SK-N-SH treated with all-trans-retinoic acid at 6 μM for 48 hours (cell line): ENCODE results near the gene NSD2.

Experiments
- BACH2 ChIP-seq: fragments of 250-450 bp; sonication (Bioruptor Pico); IDR thresholded peaks from 2 replicates; pipeline ENCODE4 v1.9.0; 2021; ENCODE audit warnings: mild to moderate bottlenecking, borderline replicate concordance
- CSDC2 ChIP-seq: fragments of 250-450 bp; sonication (Bioruptor Pico); IDR thresholded peaks from 2 replicates; pipeline ENCODE4 v1.5.0; 2020; ENCODE audit warnings: mild to moderate bottlenecking, moderate library complexity
- ESRRG ChIP-seq: fragments of 250-450 bp; sonication (Bioruptor Pico); IDR thresholded peaks from 2 replicates; pipeline ENCODE4 v1.6.1; 2021; ENCODE audit warnings: mild to moderate bottlenecking
- ISL1 ChIP-seq: fragments of 250-450 bp; sonication (Bioruptor Pico); IDR thresholded peaks from 2 replicates; pipeline ENCODE4 v2.1.2; 2022; ENCODE audit warnings: mild to moderate bottlenecking, moderate library complexity
- PPARA ChIP-seq: fragments of 250-450 bp; sonication (Bioruptor Pico); IDR thresholded peaks from 2 replicates; pipeline ENCODE4 v1.5.0; 2020; ENCODE audit warnings: mild to moderate bottlenecking, borderline replicate concordance
- RARB ChIP-seq: fragments of 250-450 bp; sonication (Bioruptor Pico); IDR thresholded peaks from 2 replicates; pipeline ENCODE4 v1.8.0; 2021; ENCODE audit warnings: mild to moderate bottlenecking, moderate library complexity
- SNAI2 ChIP-seq: fragments of 250-450 bp; sonication (Bioruptor Pico); IDR thresholded peaks from 2 replicates; pipeline ENCODE4 v1.5.0; 2020; ENCODE audit warnings: mild to moderate bottlenecking, moderate library complexity
- ZFP30 ChIP-seq: fragments of 450-650 bp; formaldehyde crosslinking; IDR thresholded peaks from 2 replicates; pipeline ENCODE4 v1.5.0; 2022; ENCODE audit warnings: mild to moderate bottlenecking, moderate library complexity
- ZNF565 ChIP-seq: fragments of 450-650 bp; formaldehyde crosslinking; conservative IDR thresholded peaks from 2 replicates; pipeline ENCODE4 v1.5.0; 2020; ENCODE audit warnings: low read depth, mild to moderate bottlenecking, moderate library complexity
- ZNF8 ChIP-seq: fragments of 450-650 bp; formaldehyde crosslinking; IDR thresholded peaks from 2 replicates; pipeline ENCODE4 v1.5.0; 2020; ENCODE audit warnings: mild to moderate bottlenecking, moderate library complexity
- TF ChIP-seq, protein P1 (sequence below): fragments of 250-450 bp; sonication (Bioruptor Pico); IDR thresholded peaks from 2 replicates; pipeline ENCODE4 v1.5.1; 2020; ENCODE audit warnings: low read depth, mild to moderate bottlenecking, moderate library complexity
- TF ChIP-seq, protein P2 (sequence below): fragments of 250-450 bp; sonication (Bioruptor Pico); IDR thresholded peaks from 2 replicates; pipeline ENCODE4 v1.8.0; 2020; ENCODE audit warnings: mild to moderate bottlenecking, moderate library complexity, borderline replicate concordance
- TF ChIP-seq, protein P3 (sequence below): fragments of 250-450 bp; sonication (Bioruptor Pico); IDR thresholded peaks from 2 replicates; pipeline ENCODE4 v1.8.0; 2021; ENCODE audit warnings: low read depth, mild to moderate bottlenecking, moderate library complexity, borderline replicate concordance

DNA sequence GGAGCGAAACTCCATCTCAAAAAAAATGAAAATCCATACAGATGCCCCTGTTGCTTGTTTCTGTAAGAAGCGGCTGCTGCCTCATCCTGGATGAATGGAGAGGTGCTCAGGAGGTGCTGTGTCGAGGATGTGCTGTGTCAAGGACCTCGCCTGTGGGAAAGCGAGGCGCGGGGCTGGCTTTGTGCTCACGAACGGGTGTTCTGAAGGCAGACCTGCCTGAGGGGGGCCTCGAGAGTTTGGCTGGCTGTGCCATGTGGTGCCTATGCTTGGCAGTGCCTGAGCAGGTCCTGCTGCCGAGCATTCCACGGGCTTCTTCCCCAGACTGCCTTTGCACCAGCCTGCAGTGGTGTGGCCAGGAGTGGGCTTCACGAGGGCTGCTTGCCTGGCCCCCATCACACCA, 61.5 kb downstream of the NSD2 start:
- TF ChIP-seq ZNF565 (CRISPR knock-in tag) (no peak), ZFP30 (no peak), ESRRG (CRISPR knock-in tag) (no peak), BACH2 (CRISPR knock-in tag) (no peak), RARB (no peak), SNAI2 (CRISPR knock-in tag) (no peak), PPARA (CRISPR knock-in tag) (no peak), ZNF8 (no peak), ISL1 (CRISPR knock-in tag) (no peak), CSDC2 (CRISPR knock-in tag) (no peak)
- TF ChIP-seq, protein P1, sequence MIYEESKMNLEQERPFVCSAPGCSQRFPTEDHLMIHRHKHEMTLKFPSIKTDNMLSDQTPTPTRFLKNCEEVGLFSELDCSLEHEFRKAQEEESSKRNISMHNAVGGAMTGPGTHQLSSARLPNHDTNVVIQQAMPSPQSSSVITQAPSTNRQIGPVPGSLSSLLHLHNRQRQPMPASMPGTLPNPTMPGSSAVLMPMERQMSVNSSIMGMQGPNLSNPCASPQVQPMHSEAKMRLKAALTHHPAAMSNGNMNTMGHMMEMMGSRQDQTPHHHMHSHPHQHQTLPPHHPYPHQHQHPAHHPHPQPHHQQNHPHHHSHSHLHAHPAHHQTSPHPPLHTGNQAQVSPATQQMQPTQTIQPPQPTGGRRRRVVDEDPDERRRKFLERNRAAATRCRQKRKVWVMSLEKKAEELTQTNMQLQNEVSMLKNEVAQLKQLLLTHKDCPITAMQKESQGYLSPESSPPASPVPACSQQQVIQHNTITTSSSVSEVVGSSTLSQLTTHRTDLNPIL (CRISPR knock-in tag): no peak
- TF ChIP-seq, protein P2, sequence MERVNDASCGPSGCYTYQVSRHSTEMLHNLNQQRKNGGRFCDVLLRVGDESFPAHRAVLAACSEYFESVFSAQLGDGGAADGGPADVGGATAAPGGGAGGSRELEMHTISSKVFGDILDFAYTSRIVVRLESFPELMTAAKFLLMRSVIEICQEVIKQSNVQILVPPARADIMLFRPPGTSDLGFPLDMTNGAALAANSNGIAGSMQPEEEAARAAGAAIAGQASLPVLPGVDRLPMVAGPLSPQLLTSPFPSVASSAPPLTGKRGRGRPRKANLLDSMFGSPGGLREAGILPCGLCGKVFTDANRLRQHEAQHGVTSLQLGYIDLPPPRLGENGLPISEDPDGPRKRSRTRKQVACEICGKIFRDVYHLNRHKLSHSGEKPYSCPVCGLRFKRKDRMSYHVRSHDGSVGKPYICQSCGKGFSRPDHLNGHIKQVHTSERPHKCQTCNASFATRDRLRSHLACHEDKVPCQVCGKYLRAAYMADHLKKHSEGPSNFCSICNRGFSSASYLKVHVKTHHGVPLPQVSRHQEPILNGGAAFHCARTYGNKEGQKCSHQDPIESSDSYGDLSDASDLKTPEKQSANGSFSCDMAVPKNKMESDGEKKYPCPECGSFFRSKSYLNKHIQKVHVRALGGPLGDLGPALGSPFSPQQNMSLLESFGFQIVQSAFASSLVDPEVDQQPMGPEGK (CRISPR knock-in tag): no peak
- TF ChIP-seq, protein P3, sequence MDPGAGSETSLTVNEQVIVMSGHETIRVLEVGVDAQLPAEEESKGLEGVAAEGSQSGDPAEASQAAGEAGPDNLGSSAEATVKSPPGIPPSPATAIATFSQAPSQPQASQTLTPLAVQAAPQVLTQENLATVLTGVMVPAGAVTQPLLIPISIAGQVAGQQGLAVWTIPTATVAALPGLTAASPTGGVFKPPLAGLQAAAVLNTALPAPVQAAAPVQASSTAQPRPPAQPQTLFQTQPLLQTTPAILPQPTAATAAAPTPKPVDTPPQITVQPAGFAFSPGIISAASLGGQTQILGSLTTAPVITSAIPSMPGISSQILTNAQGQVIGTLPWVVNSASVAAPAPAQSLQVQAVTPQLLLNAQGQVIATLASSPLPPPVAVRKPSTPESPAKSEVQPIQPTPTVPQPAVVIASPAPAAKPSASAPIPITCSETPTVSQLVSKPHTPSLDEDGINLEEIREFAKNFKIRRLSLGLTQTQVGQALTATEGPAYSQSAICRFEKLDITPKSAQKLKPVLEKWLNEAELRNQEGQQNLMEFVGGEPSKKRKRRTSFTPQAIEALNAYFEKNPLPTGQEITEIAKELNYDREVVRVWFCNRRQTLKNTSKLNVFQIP (CRISPR knock-in tag): no peak
